Colon (tissue), 2 donors: ENCODE measurements around the gene SYK.

ENCODE experiments used
- FAIRE-seq: peaks from 2 replicates; lab custom pipeline; 2012; peaks lifted over from hg19 to GRCh38; lab: Jason Lieb, UNC
- donor health status: control.
- donor health status: control.

Gene SYK

GRCh38 chr9:90825586-90825985, 24.0 kb downstream of the SYK start:
- no peak for FAIRE-seq

DNA sequence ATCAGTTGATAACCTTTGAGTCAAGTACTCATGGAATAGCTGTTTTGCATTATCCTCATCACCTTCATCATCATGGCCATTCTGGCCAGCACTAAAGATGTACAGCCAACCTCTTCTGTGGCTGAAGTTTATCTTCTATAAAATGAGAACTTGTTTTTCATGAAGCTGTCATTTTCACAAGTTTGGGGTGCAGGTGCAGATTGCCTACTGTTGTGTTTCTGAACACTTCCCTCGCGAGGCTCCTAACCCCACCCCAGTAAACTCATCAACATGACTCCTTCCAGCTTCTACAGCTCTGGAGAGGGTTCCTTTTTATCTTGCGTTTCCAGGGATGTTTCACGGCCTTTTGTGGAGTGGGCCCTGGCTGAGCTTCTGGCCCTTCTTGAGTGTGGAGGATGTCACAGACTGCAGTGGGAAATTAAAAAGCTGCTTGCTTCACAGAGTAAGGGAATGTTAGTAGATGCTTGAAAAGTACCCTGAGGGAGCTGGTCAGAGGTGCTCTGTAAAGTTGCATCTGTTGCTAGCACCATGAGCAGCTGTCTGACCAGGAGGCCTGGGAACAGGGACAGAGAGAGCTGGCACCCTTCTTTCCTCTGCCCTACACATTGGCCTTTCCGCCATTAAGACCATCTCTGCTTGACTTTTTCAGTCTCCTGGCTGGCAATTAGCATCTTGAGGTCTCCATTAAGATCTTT, 24.9 kb downstream of the SYK start:
- FAIRE-seq = no peak

GRCh38 chr9:90827181-90827871, 25.7 kb downstream of the SYK start:
- no peak for FAIRE-seq

- no peak for FAIRE-seq
Observed at GRCh38 chr9:90830051-90830450, 28.4 kb downstream of the SYK start.

- no peak for FAIRE-seq
Observed at GRCh38 chr9:90830977-90831376, 29.4 kb downstream of the SYK start.

DNA sequence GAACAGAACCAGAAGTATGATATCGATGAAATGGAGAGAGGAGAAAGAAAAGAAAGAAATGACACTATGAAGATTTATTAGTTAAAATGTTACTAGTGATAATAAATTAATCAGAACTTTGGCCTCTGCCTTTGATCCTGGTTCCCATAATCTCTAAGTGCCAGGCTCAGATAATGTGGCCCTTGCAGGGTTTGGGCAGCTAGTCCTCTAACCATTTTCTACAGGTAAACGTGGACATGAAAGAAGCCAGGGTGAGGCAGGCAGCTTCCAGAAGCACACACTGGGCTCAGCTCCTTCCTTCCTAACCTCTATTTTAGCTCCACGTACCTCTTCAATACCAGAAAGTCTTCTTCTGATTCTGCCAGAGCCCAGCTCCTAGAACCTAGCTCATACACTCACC, 30.6 kb downstream of the SYK start:
- no peak for FAIRE-seq

DNA sequence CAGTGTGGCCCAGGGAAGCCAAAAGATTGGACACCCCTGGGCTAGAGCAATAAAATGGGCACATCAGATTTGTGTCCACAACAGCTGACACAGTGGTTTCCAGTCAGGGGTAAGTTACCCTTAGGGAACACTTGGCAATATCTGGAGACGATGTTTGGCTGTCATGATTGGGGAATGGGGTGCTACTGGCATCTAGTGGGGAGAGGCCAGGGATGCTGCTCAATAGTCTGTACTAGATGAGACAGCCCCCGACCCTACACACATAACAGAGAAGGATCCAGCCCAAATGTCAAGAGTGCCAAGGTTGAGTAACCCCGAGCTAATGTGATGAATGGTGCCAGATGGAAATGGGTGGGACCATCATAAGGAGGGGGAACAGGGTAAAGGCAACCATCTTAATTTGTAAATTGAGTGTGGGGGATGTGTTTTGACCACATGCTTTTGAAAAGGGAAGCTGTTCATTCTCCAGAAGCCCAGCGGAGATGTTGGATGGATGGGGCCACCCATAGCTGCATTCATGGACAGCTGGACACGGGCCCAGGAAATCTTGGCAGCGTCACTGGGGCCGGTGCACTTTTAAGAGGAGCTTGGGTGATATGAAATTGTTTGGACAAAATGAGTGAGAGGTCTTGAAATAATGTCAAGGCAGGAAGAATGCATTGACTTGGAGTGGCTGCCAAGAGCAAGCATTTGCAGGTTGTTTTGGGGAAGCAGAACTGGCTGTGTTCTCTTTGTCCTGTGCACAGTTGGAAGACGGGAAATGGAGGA, 33.4 kb downstream of the SYK start:
- FAIRE-seq = no peak

DNA sequence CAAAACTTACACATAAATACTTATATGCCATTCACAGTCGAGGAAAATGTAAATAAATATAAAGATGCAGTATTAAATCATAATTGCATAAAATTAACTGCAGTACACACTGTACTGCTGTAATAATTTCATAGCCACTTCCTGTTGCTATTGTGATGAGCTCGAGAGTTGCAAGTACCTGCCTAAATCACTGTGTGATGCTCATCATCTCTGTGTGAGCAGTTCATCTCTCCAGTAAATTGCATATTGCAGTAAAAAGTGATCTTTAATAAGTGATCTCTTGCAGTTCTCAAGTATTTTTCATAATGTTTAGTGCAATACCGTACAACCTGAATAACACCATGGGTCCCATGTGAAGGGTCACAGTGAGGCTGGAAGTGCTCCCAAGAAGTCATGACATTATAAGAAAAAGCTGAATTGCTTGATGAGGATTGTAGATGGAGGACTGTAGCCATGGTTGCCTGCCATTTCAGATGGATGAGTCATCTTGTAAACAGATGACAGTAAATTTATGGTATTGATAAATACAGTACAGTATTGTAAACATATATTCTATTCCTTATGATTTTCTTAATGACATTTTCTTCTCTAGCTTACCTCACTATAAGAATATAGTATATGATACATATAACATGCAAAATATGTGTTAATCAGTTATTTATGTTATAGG, 34.9 kb downstream of the SYK start:
- no peak for FAIRE-seq

GRCh38 chr9:90838098-90838497, 36.5 kb downstream of the SYK start:
- no peak for FAIRE-seq

- FAIRE-seq = no peak
Observed at GRCh38 chr9:90838581-90839154, 37.0 kb downstream of the SYK start.

- no peak for FAIRE-seq
Observed at GRCh38 chr9:90839183-90839728, 37.6 kb downstream of the SYK start.

GRCh38 chr9:90840696-90841095, 39.1 kb downstream of the SYK start:
- FAIRE-seq = no peak

DNA sequence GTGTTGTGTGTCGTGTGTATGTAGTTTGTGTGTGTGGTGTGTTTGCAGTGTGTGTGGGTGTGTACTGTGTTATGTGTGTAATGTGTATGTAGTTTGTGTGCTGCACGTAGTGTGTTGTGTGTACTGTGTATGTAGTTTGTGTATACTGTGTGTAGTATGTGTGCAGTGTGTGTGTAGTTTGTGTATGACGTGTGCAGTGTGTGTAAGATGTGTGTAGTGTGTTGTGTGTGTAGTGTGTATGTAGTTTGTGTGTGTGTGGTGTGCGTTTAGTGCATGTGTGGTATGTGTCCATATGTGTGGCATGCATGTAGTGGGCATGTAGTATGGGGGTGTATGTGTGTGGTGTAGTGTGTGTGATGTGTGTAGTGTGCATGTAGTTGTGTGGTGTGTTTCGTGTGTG, 39.6 kb downstream of the SYK start:
- FAIRE-seq = no peak

- no peak for FAIRE-seq
Observed at GRCh38 chr9:90841615-90842014, 40.0 kb downstream of the SYK start.

- no peak for FAIRE-seq
Observed at GRCh38 chr9:90842176-90842777, 40.7 kb downstream of the SYK start.

- no peak for FAIRE-seq
Observed at GRCh38 chr9:90842996-90843395, 41.4 kb downstream of the SYK start.

GRCh38 chr9:90843525-90843924, 41.9 kb downstream of the SYK start:
- no peak for FAIRE-seq

GRCh38 chr9:90844326-90844725, 42.7 kb downstream of the SYK start:
- no peak for FAIRE-seq

DNA sequence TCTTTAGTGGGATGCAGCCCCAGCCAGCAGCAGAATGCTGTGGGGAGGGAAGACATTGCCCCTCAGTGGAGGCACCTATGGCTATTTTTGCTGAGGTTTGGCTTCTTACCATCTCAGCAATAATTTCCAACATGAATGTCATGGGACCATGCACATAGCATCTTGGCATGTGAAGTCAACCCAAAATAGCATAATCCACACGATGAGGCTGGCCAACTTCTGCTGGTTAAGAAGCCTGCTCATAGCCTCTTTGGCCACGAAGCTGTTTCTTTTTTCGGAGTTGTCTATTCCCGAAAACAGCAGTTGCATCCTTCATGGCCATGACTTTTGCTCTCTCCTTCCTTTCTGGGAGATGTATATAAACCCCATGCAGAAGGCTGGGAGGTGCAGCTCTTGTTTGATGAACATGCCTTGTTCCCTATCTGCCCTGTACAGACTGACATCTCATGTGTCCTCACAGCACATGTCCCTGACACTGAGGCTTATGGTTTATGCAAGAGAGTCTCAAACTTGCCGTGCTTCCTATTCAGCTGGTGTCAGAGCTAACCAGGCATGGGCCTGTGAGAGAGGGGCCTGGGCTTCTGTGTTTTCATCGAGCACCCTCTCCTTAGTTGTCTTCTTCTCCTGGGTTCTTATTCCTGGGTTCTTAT, 45.3 kb downstream of the SYK start:
- no peak for FAIRE-seq

DNA sequence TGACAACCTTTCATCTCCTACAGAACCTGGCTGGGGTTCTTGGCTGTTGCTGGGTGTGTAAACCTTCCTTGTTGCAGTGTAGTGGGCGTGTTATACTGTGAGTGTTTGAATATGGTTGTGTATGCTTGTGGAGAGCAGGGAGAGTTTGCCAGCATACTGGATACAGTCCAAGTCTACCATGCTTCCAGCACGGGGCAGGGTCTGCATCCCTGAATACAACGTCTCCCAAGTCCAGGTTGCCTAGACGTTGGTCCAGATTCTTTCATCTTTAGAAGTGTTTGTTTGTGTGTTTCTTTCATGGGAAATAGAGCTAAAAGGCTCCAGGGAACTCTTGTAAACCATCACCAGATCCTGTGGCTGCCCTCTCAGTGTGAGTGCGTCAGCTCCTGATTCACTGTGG, 46.4 kb downstream of the SYK start:
- no peak for FAIRE-seq

DNA sequence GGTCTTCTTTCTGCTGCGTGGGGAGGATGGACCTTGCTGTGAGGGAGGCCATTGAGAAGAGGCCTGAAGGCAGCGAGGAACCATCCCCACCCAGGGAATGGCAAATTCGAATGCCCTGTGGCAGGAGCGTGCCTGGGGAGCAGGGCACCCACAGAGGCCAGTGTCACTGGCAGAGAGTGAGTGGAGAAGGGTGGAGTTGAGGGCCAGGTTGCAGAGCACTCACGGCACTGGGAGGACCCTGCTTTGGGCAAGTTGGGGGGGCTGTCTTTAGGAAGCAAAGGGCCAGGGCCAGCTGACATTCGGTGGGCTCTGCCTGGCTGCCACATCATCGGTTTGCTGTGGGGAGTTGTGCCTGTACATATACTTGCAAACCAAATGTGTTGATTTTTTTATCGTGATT, 47.2 kb downstream of the SYK start:
- no peak for FAIRE-seq
